Skeletal muscle tissue (tissue), 4 donors: ENCODE data around the gene CCNI2. TPM values are rescaled to one million over a fixed set of nuclear protein-coding genes. Genes with fewer than 3 reads are reported as not detected.
A peak's percentile ranks its signal among the peaks of the same experiment; 100 is the strongest.

ENCODE experiments used
- H3K27ac ChIP-seq: one replicate; pipeline ENCODE4 v1.7.0; 2013; ENCODE audit warnings: mild to moderate bottlenecking, low read depth, low read length, inconsistent platforms
- H3K27me3 ChIP-seq, 3 donors: one replicate each; pipeline ENCODE4 v1.7.0; 2013; ENCODE audit warnings: low read length in 3 of 3; ENCODE audit not compliant: control insufficient read depth in 3 of 3, insufficient read depth in 3 of 3
- H3K36me3 ChIP-seq, 3 donors: one replicate each; pipeline ENCODE4 v1.7.0; 2013; ENCODE audit warnings: low read length in 3 of 3; ENCODE audit not compliant: control insufficient read depth in 3 of 3, insufficient read depth in 3 of 3
- H3K4me1 ChIP-seq, 3 donors: one replicate each; pipeline ENCODE4 v1.7.0; 2013; ENCODE audit warnings: low read length in 3 of 3, mild to moderate bottlenecking in 3 of 3; ENCODE audit not compliant: control insufficient read depth in 3 of 3, insufficient read depth in 3 of 3
- H3K4me3 ChIP-seq, 3 donors: one replicate each; pipeline ENCODE4 v1.7.0; 2013; ENCODE audit warnings: low read length in 3 of 3
- H3K9ac ChIP-seq, 3 donors: one replicate each; pipeline ENCODE4 v1.7.0; 2013; ENCODE audit warnings: low read length in 3 of 3, mild to moderate bottlenecking in 3 of 3, moderate library complexity in 2 of 3, low read depth in 1 of 3
- H3K9me3 ChIP-seq, 3 donors: one replicate each; pipeline ENCODE4 v1.7.0; 2013; ENCODE audit warnings: low read length in 3 of 3; ENCODE audit not compliant: control insufficient read depth in 3 of 3
- total RNA-seq: library from RNA; depleted of rRNA; stranded (reverse); fragments of >200 nt; gene quantifications from one replicate; pipeline ENCODE4 v1.2.3, GENCODE V29; 2014
- donor health status: Osteomylitis.

Gene CCNI2
- total RNA-seq = not detected

DNA sequence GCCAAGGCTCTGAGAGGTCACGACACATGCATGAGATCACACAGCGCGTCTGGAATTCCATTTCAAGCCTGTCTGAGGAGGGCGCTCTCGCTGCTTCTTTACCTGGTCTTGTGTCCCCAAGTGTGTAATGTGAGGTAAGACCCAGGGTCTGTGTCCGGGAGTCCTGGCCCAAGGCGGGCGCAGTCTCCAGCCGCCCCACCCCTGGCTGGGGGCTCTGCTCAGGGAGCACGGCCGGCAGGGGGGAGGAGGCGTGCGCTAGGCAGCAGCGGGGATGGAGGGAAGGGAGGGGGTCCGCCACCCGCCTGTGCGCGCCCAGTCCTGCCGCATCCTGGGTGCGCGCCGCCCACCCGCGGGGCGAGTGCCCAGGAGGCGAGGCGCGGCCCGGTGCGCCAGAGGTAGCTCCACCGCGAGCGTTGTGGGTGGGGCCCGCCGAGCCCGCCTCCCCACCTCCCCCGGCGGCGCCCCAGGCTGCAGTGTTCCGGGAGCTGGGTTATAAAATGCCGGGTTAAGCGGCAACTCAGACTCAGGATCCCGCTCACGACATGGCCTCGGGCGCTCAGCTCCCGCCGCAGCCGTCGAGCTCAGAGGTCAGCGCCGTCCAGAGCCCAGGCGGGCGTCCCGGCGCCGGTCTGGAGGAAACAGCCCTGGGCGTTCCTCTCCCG lies at the start of gene CCNI2:
Gene CCNI2 (plus strand): TSS at position 473 of the 662 bp plus-strand sequence. CDS start 70 bp downstream, at position 543.
- no peak within 1 kb of the TSS for H3K27ac ChIP-seq

GRCh38 chr5:132704875-132705274 lies 42.4 kb upstream of the CCNI2 start:
- Histone ChIP-seq H3K9ac (no peak overlapping the region), H3K27ac (no peak overlapping the region), H3K27me3 (no peaks in the 10 kb centered on the region), H3K4me3 (no peak overlapping the region), H3K9me3 (no peaks in the 10 kb centered on the region), H3K4me1 (no peaks in the 10 kb centered on the region), H3K36me3 (peaks cover 0 to 14% (median 10%) of the 10 kb centered on the region in 3 donors)

More for the DNA sequence above, at the start of gene CCNI2:
- Histone ChIP-seq H3K27me3 (peaks cover 25 to 31% (median 30%) of the 10 kb centered on the region in 3 donors), H3K9ac (peak within 1 kb of the TSS in 1 of 3 donors; percentile 45), H3K9me3 (no peaks in the 10 kb centered on the region), H3K36me3 (no peaks in the 10 kb centered on the region), H3K4me1 (peaks cover 0 to 3% (median 2%) of the 10 kb centered on the region in 3 donors), H3K4me3 (peak within 1 kb of the TSS in 2 of 3 donors; percentile 26 to 29)

DNA sequence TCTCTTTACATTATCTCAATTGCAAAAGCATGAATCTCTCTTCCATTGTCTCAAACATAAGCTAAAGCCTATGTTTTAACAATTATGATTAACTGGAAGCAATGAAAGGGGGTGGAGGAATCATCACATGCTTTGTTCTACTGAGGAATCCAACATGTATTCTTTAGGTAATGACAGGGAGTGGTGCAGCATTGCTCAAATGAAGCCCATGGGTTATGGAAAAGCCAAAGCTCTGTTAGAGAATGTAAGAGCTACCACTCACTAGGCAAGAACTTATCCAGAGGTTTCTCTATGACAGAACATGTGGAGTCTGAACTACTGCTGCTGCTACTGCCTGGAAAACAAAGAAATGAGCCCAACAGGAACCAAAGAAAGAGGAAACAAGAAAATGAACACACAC lies 38.6 kb upstream of the CCNI2 start:
- H3K9ac ChIP-seq = no peak overlapping the region
- H3K27me3 ChIP-seq = no peaks in the 10 kb centered on the region
- H3K36me3 ChIP-seq = peaks cover 0 to 3% (median 0%) of the 10 kb centered on the region in 3 donors
- H3K4me3 ChIP-seq = no peak overlapping the region
- H3K9me3 ChIP-seq = no peaks in the 10 kb centered on the region
- H3K27ac ChIP-seq = no peak overlapping the region
- no peaks in the 10 kb centered on the region for H3K4me1 ChIP-seq

DNA sequence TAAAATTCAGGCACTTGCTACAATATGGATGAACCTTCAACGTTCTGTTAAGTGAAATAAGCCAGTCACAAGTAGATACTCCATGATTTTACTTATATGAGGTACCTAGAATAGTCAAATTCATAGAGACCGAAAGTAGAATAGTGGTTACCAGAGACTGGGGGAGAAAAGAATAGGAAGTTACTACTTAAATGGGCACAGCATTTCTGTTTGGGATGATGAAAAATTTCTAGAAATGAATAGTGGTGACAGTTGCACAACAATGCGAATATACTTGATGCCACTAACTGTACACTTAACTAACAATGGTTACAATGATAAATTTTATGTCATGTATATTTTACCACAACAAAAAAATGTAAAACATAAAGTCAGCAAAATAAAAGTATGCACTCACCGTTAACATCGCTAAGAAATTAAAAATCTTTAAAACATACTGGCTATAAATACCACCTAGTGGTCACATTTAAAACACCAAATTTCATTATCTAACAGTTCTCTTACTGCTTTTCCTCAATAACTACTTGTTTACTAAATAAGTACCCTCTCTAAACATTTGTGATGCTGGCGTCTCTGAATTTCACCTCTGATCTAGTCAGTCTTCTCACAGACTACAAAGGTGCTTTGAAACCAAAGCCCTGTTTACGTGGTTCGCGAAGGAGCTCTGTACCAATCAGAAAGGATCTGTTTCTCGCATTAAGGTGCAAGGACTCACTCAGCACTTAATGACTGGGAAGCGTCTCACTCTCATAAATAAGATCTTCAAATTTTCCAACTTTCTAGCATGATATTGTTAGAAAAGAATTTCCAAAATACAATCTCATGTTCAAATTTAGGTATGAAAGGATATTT lies 32.5 kb upstream of the CCNI2 start:
- Histone ChIP-seq H3K27me3 (no peaks in the 10 kb centered on the region), H3K9me3 (no peaks in the 10 kb centered on the region), H3K4me3 (no peak overlapping the region), H3K4me1 (no peaks in the 10 kb centered on the region), H3K36me3 (peaks cover 0 to 4% (median 0%) of the 10 kb centered on the region in 3 donors), H3K9ac (no peak overlapping the region), H3K27ac (no peak overlapping the region)

- no peak overlapping the region for H3K27ac ChIP-seq
- H3K4me3 ChIP-seq = no peak overlapping the region
- H3K27me3 ChIP-seq = no peaks in the 10 kb centered on the region
- no peaks in the 10 kb centered on the region for H3K9me3 ChIP-seq
- H3K36me3 ChIP-seq = peaks cover 0 to 6% (median 0%) of the 10 kb centered on the region in 3 donors
- no peaks in the 10 kb centered on the region for H3K4me1 ChIP-seq
- no peak overlapping the region for H3K9ac ChIP-seq
These were observed 28.5 kb upstream of the CCNI2 start for GRCh38 chr5:132718544-132719312.

GRCh38 chr5:132725745-132726144 lies 21.5 kb upstream of the CCNI2 start:
- Histone ChIP-seq H3K9me3 (no peaks in the 10 kb centered on the region), H3K27ac (no peak overlapping the region), H3K27me3 (no peaks in the 10 kb centered on the region), H3K4me1 (no peaks in the 10 kb centered on the region), H3K36me3 (peaks cover 0 to 3% (median 0%) of the 10 kb centered on the region in 3 donors), H3K9ac (no peak overlapping the region), H3K4me3 (no peak overlapping the region)

GRCh38 chr5:132729896-132730295 lies 17.3 kb upstream of the CCNI2 start:
- Histone ChIP-seq H3K9ac (no peak overlapping the region), H3K27ac (no peak overlapping the region), H3K9me3 (no peaks in the 10 kb centered on the region), H3K27me3 (no peaks in the 10 kb centered on the region), H3K36me3 (peaks cover 0 to 2% (median 2%) of the 10 kb centered on the region in 3 donors), H3K4me3 (no peak overlapping the region), H3K4me1 (no peaks in the 10 kb centered on the region)

DNA sequence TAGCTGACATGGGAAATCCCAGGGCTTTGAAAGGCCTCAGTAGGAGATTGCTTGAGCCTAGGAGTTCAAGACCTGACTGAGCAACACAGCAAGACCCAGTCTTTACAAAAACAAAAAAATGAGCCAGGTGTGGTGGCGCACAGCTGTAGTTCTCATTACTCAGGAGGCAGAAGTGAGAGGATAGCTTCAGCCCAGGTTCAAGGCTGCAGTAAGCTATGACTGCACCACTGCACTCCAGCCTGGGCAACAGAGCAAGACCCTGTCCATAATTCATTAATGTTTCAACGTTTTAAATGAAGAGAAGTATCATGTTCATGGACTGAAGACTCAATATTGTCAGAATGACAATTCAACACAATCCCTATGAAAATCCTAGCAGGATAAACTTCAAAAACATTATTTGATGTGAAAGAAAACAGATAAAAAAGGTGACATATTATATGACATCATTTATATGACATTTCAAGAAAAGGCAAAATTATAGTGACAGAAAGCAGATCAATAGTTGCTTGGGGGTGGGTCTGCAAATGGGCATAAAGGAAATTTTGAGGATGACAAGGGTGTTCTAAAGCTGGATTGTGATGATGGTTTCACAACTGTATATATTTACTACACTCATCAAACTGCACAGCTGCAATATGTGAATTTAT lies 13.6 kb upstream of the CCNI2 start:
- no peak overlapping the region for H3K4me3 ChIP-seq
- H3K4me1 ChIP-seq = peaks cover 8 to 14% (median 12%) of the 10 kb centered on the region in 3 donors
- H3K27ac ChIP-seq = no peak overlapping the region
- no peaks in the 10 kb centered on the region for H3K9me3 ChIP-seq
- peaks cover 0 to 2% (median 2%) of the 10 kb centered on the region in 3 donors for H3K36me3 ChIP-seq
- no peaks in the 10 kb centered on the region for H3K27me3 ChIP-seq
- no peak overlapping the region for H3K9ac ChIP-seq

DNA sequence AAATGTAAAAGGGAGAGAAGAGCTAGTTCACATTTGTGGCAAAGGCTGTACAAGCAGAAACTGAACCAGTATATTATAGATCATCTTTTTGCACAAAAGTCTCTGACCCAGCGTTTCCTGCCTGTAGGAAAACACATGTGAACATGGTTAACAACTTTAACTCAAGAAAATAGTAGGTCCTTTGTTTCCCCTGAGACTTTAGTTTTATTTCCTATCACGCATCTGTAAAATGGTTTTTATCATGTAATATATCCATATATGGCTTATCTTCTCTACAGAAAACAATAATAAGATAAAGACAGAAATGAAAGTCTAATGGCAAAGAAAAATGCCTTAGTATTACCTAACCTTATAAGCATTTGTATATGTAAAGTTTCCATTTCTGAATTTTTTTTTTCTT lies 12.5 kb upstream of the CCNI2 start:
- H3K27me3 ChIP-seq = no peaks in the 10 kb centered on the region
- peaks cover 0 to 2% (median 2%) of the 10 kb centered on the region in 3 donors for H3K36me3 ChIP-seq
- H3K4me3 ChIP-seq = no peak overlapping the region
- no peak overlapping the region for H3K27ac ChIP-seq
- H3K9ac ChIP-seq = no peak overlapping the region
- H3K4me1 ChIP-seq = peaks cover 8 to 14% (median 12%) of the 10 kb centered on the region in 3 donors
- H3K9me3 ChIP-seq = no peaks in the 10 kb centered on the region
